OCI-LY7 (cell line): ENCODE measurements around the gene INSRR. TPM values are rescaled to one million over a fixed set of nuclear protein-coding genes. Genes with fewer than 3 reads are reported as not detected.

Experiments
- BruUV-seq: library from RNA; stranded (reverse); fragments of 400-500 nt; replicated peaks from 2 replicates; lab custom pipeline; 2021; lab: Mats Ljungman, UMichigan
- CTCF ChIA-PET: fragments of 300-600 bp; sonication (Branson Sonifier 250); formaldehyde crosslinking; loops from one replicate; lab custom pipeline; 2022; ENCODE audit warnings: antibody characterized with exemption; ENCODE audit not compliant: unreplicated experiment; lab: Charles Lee
- POLR2A ChIA-PET: fragments of 300-600 bp; sonication (Branson Sonifier 250); formaldehyde crosslinking; loops from one replicate; lab custom pipeline; 2022; ENCODE audit warnings: antibody characterized with exemption; lab: Charles Lee
- DNase-seq: peaks from one replicate; pipeline ENCODE4 v3.0.0-alpha.2; 2015; ENCODE audit warnings: low spot score
- H2AFZ ChIP-seq: fragments of 200-600 bp; sonication (generic), shearing (Covaris generic); 2 replicates; pipeline ENCODE4 v1.6.1; 2014; ENCODE audit warnings: mild to moderate bottlenecking, antibody characterized with exemption, low read length, moderate library complexity
- H3K27ac ChIP-seq: fragments of 200-600 bp; sonication (generic); 2 replicates; pipeline ENCODE4 v1.5.1; 2014; ENCODE audit warnings: mixed run types, low read depth, mild to moderate bottlenecking, moderate library complexity, low read length, inconsistent platforms; ENCODE audit not compliant: poor library complexity, severe bottlenecking
- H3K36me3 ChIP-seq: fragments of 200-600 bp; sonication (generic); 2 replicates; pipeline ENCODE4 v1.6.1; 2014; ENCODE audit warnings: mild to moderate bottlenecking, antibody characterized with exemption, low read length, moderate library complexity, mixed read lengths; ENCODE audit not compliant: insufficient read depth
- H3K4me1 ChIP-seq: fragments of 200-600 bp; sonication (generic); 2 replicates; pipeline ENCODE4 v1.5.1; 2014; ENCODE audit warnings: mild to moderate bottlenecking, low read length; ENCODE audit not compliant: insufficient read depth, poor library complexity, severe bottlenecking
- H3K4me2 ChIP-seq: fragments of 200-600 bp; sonication (generic); 2 replicates; pipeline ENCODE4 v1.6.1; 2014; ENCODE audit warnings: mild to moderate bottlenecking, low read length
- H3K4me3 ChIP-seq: fragments of 200-600 bp; sonication (generic); 2 replicates; pipeline ENCODE4 v1.5.1; 2014; ENCODE audit warnings: mild to moderate bottlenecking, low read depth, low read length; ENCODE audit not compliant: poor library complexity, severe bottlenecking
- H3K79me2 ChIP-seq: fragments of 200-600 bp; sonication (generic); 2 replicates; pipeline ENCODE4 v1.6.1; 2016; ENCODE audit warnings: low read depth, mild to moderate bottlenecking, low read length, moderate library complexity, mixed read lengths; ENCODE audit not compliant: insufficient read depth
- H3K9me2 ChIP-seq: fragments of 200-600 bp; sonication (generic); 2 replicates; pipeline ENCODE4 v1.6.1; 2016; ENCODE audit warnings: mild to moderate bottlenecking, low read length, mixed read lengths; ENCODE audit not compliant: insufficient read depth
- H3K9me3 ChIP-seq: fragments of 200-600 bp; sonication (generic); 2 replicates; pipeline ENCODE4 v1.6.1; 2014; ENCODE audit warnings: mild to moderate bottlenecking, mixed run types, low read length, mixed read lengths
- H4K20me1 ChIP-seq: fragments of 200-600 bp; sonication (generic); 2 replicates; pipeline ENCODE4 v1.6.1; 2014; ENCODE audit warnings: mild to moderate bottlenecking, antibody characterized with exemption, low read length, moderate library complexity, mixed read lengths; ENCODE audit not compliant: insufficient read depth
- EZH2phosphoT487 ChIP-seq: fragments of 200-600 bp; sonication (generic); IDR thresholded peaks from 2 replicates; pipeline ENCODE4 v1.6.1; 2018; ENCODE audit warnings: low read depth, borderline replicate concordance, mild to moderate bottlenecking, mixed run types, antibody characterized with exemption, low read length, moderate library complexity, mixed read lengths
- intact Hi-C: fragments of 100-400 bp; cut with micrococcal nuclease; formaldehyde crosslinking; loops from one replicate; pipeline ENCODE4 v1.10.0; 2022; ENCODE audit not compliant: unreplicated experiment
- total RNA-seq, 2 experiments: library from RNA; depleted of rRNA in 1 of 2; stranded (reverse); fragments of >200 nt in 1 of 2; shearing (Covaris generic) in 1 of 2; gene quantifications; 2 replicates each; pipeline ENCODE4 v1.2.3, GENCODE V29; 2014 to 2022
- TF ChIP-seq, protein P1 (sequence below): fragments of 200-600 bp; sonication (generic); conservative IDR thresholded peaks from 2 replicates; pipeline ENCODE4 v1.5.1; 2014; ENCODE audit warnings: mild to moderate bottlenecking, antibody characterized with exemption, low read length, moderate library complexity, mixed read lengths

The INSRR gene
- total RNA-seq, 2 experiments from 2014 or later = not detected

DNA sequence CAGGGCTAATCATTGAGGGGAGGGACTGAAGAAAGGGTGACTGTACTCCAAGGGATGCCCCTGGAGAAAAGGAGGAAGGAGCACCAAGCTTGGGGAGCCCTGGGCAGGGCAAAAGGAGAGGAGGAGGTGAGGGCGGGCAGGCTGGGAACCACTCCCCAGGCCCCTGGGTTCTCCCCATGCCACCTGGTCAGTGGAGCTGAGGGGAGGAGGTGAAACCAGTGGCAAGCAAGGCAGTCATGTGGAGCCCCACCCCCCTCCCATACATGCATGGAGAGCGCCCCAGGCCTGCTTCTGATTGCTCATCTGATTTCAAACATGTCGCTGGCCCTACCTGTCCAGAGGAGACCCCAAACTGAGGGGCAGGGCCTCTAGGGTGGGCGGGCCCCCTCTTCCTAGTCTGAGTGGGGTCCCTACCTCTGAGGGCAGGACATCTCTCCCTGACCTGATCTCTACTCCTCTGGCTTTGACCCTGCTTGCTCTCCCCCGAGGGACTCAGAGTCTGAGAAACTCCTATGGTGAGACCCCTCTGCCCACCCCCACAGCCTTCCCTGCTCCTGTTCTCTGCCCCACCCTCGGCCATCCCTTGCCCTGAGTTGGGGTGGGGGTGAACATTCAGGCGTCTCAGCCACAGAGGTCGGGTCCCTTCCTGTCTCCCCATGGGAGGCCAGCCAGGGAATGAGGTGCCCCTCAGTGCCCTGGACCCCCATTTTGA is 18.6 kb downstream of the INSRR start:
- H3K36me3 ChIP-seq = no peaks in the 10 kb centered on the region

DNA sequence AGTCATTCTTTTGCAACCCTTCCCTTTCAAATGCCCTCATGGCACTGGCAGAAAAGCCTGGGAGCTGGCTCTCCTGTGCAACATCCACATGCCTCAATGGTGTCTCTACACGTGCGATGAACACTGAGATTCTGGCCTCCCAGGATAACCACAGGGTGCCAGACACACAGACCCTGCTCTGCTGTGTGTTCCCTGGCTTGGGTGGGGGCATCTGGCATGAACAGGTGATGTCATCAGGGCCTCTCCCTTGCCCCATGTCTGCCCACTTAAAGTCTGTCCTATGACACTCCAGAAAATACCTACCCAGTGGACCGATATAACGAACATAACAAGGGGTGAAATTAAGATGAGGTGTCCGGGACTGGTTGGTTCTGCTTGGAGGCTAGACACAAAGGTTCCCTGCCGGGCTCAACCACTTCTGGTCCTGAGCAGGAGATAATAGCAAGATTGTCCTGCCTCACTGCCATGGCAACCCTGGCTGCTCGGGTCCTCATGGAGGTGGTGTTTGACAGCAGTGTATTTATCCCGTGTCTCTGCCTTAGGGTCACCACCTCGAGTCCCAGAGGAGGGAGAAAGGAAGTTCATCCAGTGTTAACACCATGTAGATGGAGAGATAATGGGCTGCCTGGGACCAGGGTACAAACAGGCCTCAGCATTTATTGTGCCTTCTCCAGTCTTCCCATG is 19.3 kb downstream of the INSRR start:
- no peaks in the 10 kb centered on the region; the same call in 1 of the 2 replicates for H4K20me1 ChIP-seq
- no peaks in the 10 kb centered on the region for H3K4me1 ChIP-seq
- BruUV-seq = no TSS peak
- POLR2A ChIA-PET = interaction anchor here (1.2 kb wide), 1 partner anchor 17 kb away, joined by 6 read pairs; no protein-coding TSS in a partner anchor
- H3K27ac ChIP-seq = no peak overlapping the region
- no peaks in the 10 kb centered on the region for H3K79me2 ChIP-seq
- TF ChIP-seq EZH2phosphoT487 = no peak
- TF ChIP-seq, protein P1, sequence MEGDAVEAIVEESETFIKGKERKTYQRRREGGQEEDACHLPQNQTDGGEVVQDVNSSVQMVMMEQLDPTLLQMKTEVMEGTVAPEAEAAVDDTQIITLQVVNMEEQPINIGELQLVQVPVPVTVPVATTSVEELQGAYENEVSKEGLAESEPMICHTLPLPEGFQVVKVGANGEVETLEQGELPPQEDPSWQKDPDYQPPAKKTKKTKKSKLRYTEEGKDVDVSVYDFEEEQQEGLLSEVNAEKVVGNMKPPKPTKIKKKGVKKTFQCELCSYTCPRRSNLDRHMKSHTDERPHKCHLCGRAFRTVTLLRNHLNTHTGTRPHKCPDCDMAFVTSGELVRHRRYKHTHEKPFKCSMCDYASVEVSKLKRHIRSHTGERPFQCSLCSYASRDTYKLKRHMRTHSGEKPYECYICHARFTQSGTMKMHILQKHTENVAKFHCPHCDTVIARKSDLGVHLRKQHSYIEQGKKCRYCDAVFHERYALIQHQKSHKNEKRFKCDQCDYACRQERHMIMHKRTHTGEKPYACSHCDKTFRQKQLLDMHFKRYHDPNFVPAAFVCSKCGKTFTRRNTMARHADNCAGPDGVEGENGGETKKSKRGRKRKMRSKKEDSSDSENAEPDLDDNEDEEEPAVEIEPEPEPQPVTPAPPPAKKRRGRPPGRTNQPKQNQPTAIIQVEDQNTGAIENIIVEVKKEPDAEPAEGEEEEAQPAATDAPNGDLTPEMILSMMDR = no peak
- DNase-seq = no peak
- no peaks in the 10 kb centered on the region for H3K36me3 ChIP-seq
- no peak overlapping the region for H3K4me3 ChIP-seq
- no peak overlapping the region for H3K4me2 ChIP-seq
- CTCF ChIA-PET = interaction anchor here (0.6 to 0.7 kb wide), 2 partner anchors 13 to 196 kb away, joined by 3 read pairs; no protein-coding TSS in a partner anchor
- no peaks in the 10 kb centered on the region for H3K9me3 ChIP-seq
- H2AFZ ChIP-seq = no peak overlapping the region
- intact Hi-C loops = loop anchor here (1.0 to 5.0 kb wide), 2 partner anchors 42 to 51 kb away; no protein-coding TSS in a partner anchor
- H3K9me2 ChIP-seq = no peaks in the 10 kb centered on the region

More for the DNA sequence above, 18.6 kb downstream of the INSRR start:
- POLR2A ChIA-PET = no interaction called here
- Histone ChIP-seq H3K9me3 (no peaks in the 10 kb centered on the region), H3K4me3 (no peak overlapping the region), H3K4me2 (no peak overlapping the region), H2AFZ (no peak overlapping the region), H3K27ac (no peak overlapping the region), H4K20me1 (no peaks in the 10 kb centered on the region; the same call in 1 of the 2 replicates), H3K79me2 (no peaks in the 10 kb centered on the region), H3K9me2 (no peaks in the 10 kb centered on the region), H3K4me1 (no peaks in the 10 kb centered on the region)
- no peak for DNase-seq
- CTCF ChIA-PET = interaction anchor here (0.6 kb wide), 1 partner anchor 127 kb away, joined by 11 read pairs; no protein-coding TSS in a partner anchor
- intact Hi-C loops = no loop called here
- no peak for TF ChIP-seq EZH2phosphoT487
- TF ChIP-seq, protein P1 = no peak
- no TSS peak for BruUV-seq
